OCI-LY7 (cell line): ENCODE measurements around the gene BIK.

Source experiments
- EZH2phosphoT487 ChIP-seq: fragments of 200-600 bp; sonication (generic); IDR thresholded peaks from 2 replicates; pipeline ENCODE4 v1.6.1; 2018; ENCODE audit warnings: low read depth, borderline replicate concordance, mild to moderate bottlenecking, mixed run types, antibody characterized with exemption, low read length, moderate library complexity, mixed read lengths
- TF ChIP-seq, protein P1 (sequence below): fragments of 200-600 bp; sonication (generic); conservative IDR thresholded peaks from 2 replicates; pipeline ENCODE4 v1.5.1; 2014; ENCODE audit warnings: mild to moderate bottlenecking, antibody characterized with exemption, low read length, moderate library complexity, mixed read lengths

- TF ChIP-seq, protein P1, sequence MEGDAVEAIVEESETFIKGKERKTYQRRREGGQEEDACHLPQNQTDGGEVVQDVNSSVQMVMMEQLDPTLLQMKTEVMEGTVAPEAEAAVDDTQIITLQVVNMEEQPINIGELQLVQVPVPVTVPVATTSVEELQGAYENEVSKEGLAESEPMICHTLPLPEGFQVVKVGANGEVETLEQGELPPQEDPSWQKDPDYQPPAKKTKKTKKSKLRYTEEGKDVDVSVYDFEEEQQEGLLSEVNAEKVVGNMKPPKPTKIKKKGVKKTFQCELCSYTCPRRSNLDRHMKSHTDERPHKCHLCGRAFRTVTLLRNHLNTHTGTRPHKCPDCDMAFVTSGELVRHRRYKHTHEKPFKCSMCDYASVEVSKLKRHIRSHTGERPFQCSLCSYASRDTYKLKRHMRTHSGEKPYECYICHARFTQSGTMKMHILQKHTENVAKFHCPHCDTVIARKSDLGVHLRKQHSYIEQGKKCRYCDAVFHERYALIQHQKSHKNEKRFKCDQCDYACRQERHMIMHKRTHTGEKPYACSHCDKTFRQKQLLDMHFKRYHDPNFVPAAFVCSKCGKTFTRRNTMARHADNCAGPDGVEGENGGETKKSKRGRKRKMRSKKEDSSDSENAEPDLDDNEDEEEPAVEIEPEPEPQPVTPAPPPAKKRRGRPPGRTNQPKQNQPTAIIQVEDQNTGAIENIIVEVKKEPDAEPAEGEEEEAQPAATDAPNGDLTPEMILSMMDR, result peak; percentile 92
- no peak for TF ChIP-seq EZH2phosphoT487
Measured at GRCh38 chr22:43136255-43136654, 25.7 kb downstream of the BIK start.
